Body of pancreas (tissue), 4 donors: ENCODE data around the gene SLC48A1.

Experiments
- CTCF ChIP-seq, 7 experiments: fragments of 450-650 bp in 4 of 7; fragments of 200-600 bp in 3 of 7; sonication (generic) in 3 of 7; IDR thresholded peaks; one replicate each; pipeline ENCODE4 v1.5.1; 2016 to 2019; ENCODE audit warnings: antibody characterized with exemption in 7 of 7
- POLR2A ChIP-seq, 3 donors: fragments of 450-650 bp; IDR thresholded peaks; one replicate each; pipeline ENCODE4 v1.6.1; 2016; ENCODE audit warnings: antibody characterized with exemption in 3 of 3, mild to moderate bottlenecking in 2 of 3

- TF ChIP-seq POLR2A (IDR thresholded peaks at IDR 0.05) = no peak
- TF ChIP-seq CTCF (IDR thresholded peaks at IDR 0.05) = no peak
Observed at GRCh38 chr12:47751561-47751960, 21.5 kb upstream of the SLC48A1 start.
